Measurements from ENCODE around the gene PHF14.
"Not testable (repeated sequence)": the region's sequence is repeated elsewhere in the genome, so short reads cannot be mapped to it uniquely, and the experiment has no call there.

The PHF14 gene

GRCh38 chr7:10973061-10973941, at the start of gene PHF14:
Gene PHF14 (plus strand): TSS chr7:10973872. CDS start chr7:10974324, 452 bp downstream.
- TF ChIP-seq POLR2A (IDR thresholded peaks at IDR 0.05; ENCODE audit: low read length) (peak; percentile 76), GATA1 (IDR thresholded peaks at IDR 0.05; ENCODE audit: low read depth, low read length) (no peak)
- peak; percentile 96 to 97 for DNase-seq

- TF ChIP-seq POLR2A (IDR thresholded peaks at IDR 0.05; ENCODE audit: low read length), result no peak
- TF ChIP-seq GATA1 (IDR thresholded peaks at IDR 0.05; ENCODE audit: low read depth, low read length), result no peak
- no peak for DNase-seq
Observed at GRCh38 chr7:10924370-10924769, 49.3 kb upstream of the PHF14 start.

- DNase-seq, result not testable (repeated sequence)
Observed at GRCh38 chr7:10928203-10928602, 45.5 kb upstream of the PHF14 start.

- DNase-seq, result no peak
- no peak for TF ChIP-seq POLR2A (IDR thresholded peaks at IDR 0.05; ENCODE audit: low read length)
- TF ChIP-seq GATA1 (IDR thresholded peaks at IDR 0.05; ENCODE audit: low read depth, low read length), result no peak
Observed at GRCh38 chr7:10930551-10930950, 43.1 kb upstream of the PHF14 start.

- DNase-seq, result no peak
- TF ChIP-seq POLR2A (IDR thresholded peaks at IDR 0.05; ENCODE audit: low read length), result no peak
- no peak for TF ChIP-seq GATA1 (IDR thresholded peaks at IDR 0.05; ENCODE audit: low read depth, low read length)
Observed at GRCh38 chr7:10931161-10931560, 42.5 kb upstream of the PHF14 start.

- DNase-seq, result no peak
- TF ChIP-seq POLR2A (IDR thresholded peaks at IDR 0.05; ENCODE audit: low read length) (no peak), GATA1 (IDR thresholded peaks at IDR 0.05; ENCODE audit: low read depth, low read length) (no peak)
Observed at GRCh38 chr7:10934292-10934691, 39.4 kb upstream of the PHF14 start.

GRCh38 chr7:10939237-10939910, 34.3 kb upstream of the PHF14 start:
- TF ChIP-seq GATA1 (IDR thresholded peaks at IDR 0.05; ENCODE audit: low read depth, low read length) (no peak), POLR2A (IDR thresholded peaks at IDR 0.05; ENCODE audit: low read length) (no peak)
- DNase-seq, result peak in 1 of 2 experiments; percentile 52

- peak; percentile 96 for DNase-seq
- no peak for TF ChIP-seq GATA1 (IDR thresholded peaks at IDR 0.05; ENCODE audit: low read depth, low read length)
- TF ChIP-seq POLR2A (IDR thresholded peaks at IDR 0.05; ENCODE audit: low read length), result peak; percentile 98
Observed at GRCh38 chr7:10939911-10940703, 33.6 kb upstream of the PHF14 start.

GRCh38 chr7:10940704-10941355, 32.8 kb upstream of the PHF14 start:
- DNase-seq, result peak in 1 of 2 experiments; percentile 25
- TF ChIP-seq POLR2A (IDR thresholded peaks at IDR 0.05; ENCODE audit: low read length), result no peak
- no peak for TF ChIP-seq GATA1 (IDR thresholded peaks at IDR 0.05; ENCODE audit: low read depth, low read length)

GRCh38 chr7:10950494-10950893, 23.2 kb upstream of the PHF14 start:
- no peak for DNase-seq
- no peak for TF ChIP-seq POLR2A (IDR thresholded peaks at IDR 0.05; ENCODE audit: low read length)
- no peak for TF ChIP-seq GATA1 (IDR thresholded peaks at IDR 0.05; ENCODE audit: low read depth, low read length)

- not testable (repeated sequence) for DNase-seq
Observed at GRCh38 chr7:10950974-10951578, 22.6 kb upstream of the PHF14 start.

GRCh38 chr7:10952588-10952987, 21.1 kb upstream of the PHF14 start:
- no peak for DNase-seq
- no peak for TF ChIP-seq POLR2A (IDR thresholded peaks at IDR 0.05; ENCODE audit: low read length)
- no peak for TF ChIP-seq GATA1 (IDR thresholded peaks at IDR 0.05; ENCODE audit: low read depth, low read length)

GRCh38 chr7:10953078-10953750, 20.5 kb upstream of the PHF14 start:
- not testable (repeated sequence) for DNase-seq
